Thymus (tissue), 11 donors: Measurements from ENCODE around the gene L1CAM. TPM values are rescaled to one million over a fixed set of nuclear protein-coding genes. Genes with fewer than 3 reads are reported as not detected.

Source experiments
- DNase-seq, 9 donors: peaks; one replicate each; pipeline ENCODE4 v3.0.0-alpha.2; 2013; ENCODE audit warnings: low spot score in 9 of 9, low read depth in 6 of 9, missing footprints in 1 of 9
- H3K27ac ChIP-seq, 2 donors: one replicate each; pipeline ENCODE4 v1.5.1; 2013; ENCODE audit warnings: control low read depth in 1 of 2, low read depth in 1 of 2, low read length in 1 of 2, mild to moderate bottlenecking in 1 of 2, moderate library complexity in 1 of 2
- H3K27me3 ChIP-seq, 2 donors: one replicate each; pipeline ENCODE4 v1.5.1; 2013; ENCODE audit warnings: low read length in 1 of 2; ENCODE audit not compliant: control insufficient read depth in 2 of 2, insufficient read depth in 1 of 2
- H3K36me3 ChIP-seq, 2 donors: one replicate each; pipeline ENCODE4 v1.5.1; 2013; ENCODE audit warnings: low read length in 1 of 2, mild to moderate bottlenecking in 1 of 2, moderate library complexity in 1 of 2; ENCODE audit not compliant: control insufficient read depth in 2 of 2, insufficient read depth in 2 of 2
- H3K4me1 ChIP-seq, 2 donors: one replicate each; pipeline ENCODE4 v1.5.1; 2013; ENCODE audit warnings: low read length in 2 of 2; ENCODE audit not compliant: control insufficient read depth in 2 of 2, insufficient read depth in 2 of 2
- H3K4me3 ChIP-seq, 2 donors: one replicate each; pipeline ENCODE4 v1.5.1; 2013; ENCODE audit warnings: low read length in 2 of 2, control low read depth in 1 of 2, mild to moderate bottlenecking in 1 of 2
- H3K9me3 ChIP-seq, 2 donors: one replicate each; pipeline ENCODE4 v1.5.1; 2013; ENCODE audit warnings: low read length in 1 of 2, mild to moderate bottlenecking in 1 of 2; ENCODE audit not compliant: control insufficient read depth in 2 of 2, insufficient read depth in 1 of 2
- WGBS: extraction: QIAGEN DNeasy Blood & Tissue Kit; methylation state at CpG from one replicate; pipeline ENCODE4 v1.1.7; 2013; 5-methylcytosine and 5-hydroxymethylcytosine counted together
- polyA plus RNA-seq: library from polyadenylated mRNA; stranded (reverse); fragments of 200-250 nt; gene quantifications from one replicate; pipeline ENCODE4 v1.2.3, GENCODE V29; 2013
- total RNA-seq: library from RNA; stranded (reverse); fragments of 120-200 nt; gene quantifications from one replicate; pipeline ENCODE4 v1.2.4, GENCODE V29; 2013
- donor health status: healthy.

L1CAM gene
- total and polyA plus RNA-seq, 2 donors, result 0.28 to 0.64 TPM

DNA sequence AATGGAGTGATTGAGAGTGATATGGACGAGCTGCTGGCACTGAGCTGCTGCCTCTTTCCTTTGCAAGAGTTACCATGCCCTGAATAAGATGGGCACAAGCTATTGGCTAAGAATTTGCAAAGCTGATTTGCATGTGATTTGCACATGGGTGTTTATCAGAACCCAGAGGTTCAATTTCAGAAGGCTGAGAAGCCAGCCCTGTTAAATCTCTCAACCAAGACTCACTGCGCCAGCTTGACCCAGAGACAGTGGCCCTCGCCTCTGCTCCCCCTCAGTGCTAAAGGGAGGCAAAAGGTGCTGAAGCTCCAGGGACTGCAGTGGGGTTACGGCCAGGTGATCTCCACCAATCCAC is 39.4 kb upstream of the L1CAM start:
- DNase-seq, result peak in 1 of 9 donors; percentile 55
- peaks cover 3 to 78% of the 10 kb centered on the region in 2 donors for H3K4me1 ChIP-seq

DNA sequence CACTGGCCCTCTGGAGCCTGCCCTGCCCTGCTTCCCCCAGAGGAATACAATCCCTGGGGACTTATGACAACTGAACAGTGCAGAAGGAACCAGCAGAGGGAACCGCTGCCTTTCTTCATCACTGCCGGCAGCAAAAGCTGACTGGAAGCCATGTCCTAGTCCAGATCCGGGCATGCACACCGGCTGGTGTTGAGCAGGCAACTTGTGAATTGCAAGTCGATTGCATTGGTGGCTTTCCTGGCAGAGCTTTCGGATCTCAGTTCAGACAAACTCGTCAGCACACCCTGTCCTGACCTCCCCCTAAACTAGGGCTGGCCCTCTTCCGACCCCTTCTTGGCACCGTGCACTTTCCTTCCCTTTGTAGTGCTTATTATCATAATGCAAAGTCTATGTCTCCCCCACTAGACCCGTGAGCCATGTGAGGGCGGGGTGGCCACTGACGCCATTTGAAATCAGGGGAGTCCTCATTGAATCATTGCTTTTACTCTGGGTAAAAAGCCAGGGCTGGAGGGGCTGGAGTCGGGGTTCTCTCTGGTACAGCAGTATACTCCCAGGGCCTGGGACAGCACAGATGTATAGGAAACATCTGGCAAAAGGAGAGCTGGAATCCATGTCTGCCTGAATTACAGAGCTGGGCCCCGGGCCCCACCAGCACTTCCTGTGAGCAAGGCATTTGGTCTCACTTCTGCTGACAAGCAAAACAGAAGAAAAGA is 38.3 kb upstream of the L1CAM start:
- Histone ChIP-seq H3K27ac (peak overlapping the region; percentile 89 to 91), H3K4me3 (peak overlapping the region; percentile 61 to 81)
- WGBS, result 2% methylated on average over 14 of the region's 14 CpGs

More for the DNA sequence above, 39.4 kb upstream of the L1CAM start:
- peaks cover 0 to 28% of the 10 kb centered on the region in 2 donors for H3K27me3 ChIP-seq
- H3K27ac ChIP-seq, result peak overlapping the region; percentile 91 to 93
- peaks cover 11 to 22% of the 10 kb centered on the region in 2 donors for H3K36me3 ChIP-seq
- H3K9me3 ChIP-seq, result peaks cover 0 to 7% of the 10 kb centered on the region in 2 donors
- peak overlapping the region; percentile 61 to 81 for H3K4me3 ChIP-seq
- 6% methylated on average over 4 of the region's 4 CpGs for WGBS

DNA sequence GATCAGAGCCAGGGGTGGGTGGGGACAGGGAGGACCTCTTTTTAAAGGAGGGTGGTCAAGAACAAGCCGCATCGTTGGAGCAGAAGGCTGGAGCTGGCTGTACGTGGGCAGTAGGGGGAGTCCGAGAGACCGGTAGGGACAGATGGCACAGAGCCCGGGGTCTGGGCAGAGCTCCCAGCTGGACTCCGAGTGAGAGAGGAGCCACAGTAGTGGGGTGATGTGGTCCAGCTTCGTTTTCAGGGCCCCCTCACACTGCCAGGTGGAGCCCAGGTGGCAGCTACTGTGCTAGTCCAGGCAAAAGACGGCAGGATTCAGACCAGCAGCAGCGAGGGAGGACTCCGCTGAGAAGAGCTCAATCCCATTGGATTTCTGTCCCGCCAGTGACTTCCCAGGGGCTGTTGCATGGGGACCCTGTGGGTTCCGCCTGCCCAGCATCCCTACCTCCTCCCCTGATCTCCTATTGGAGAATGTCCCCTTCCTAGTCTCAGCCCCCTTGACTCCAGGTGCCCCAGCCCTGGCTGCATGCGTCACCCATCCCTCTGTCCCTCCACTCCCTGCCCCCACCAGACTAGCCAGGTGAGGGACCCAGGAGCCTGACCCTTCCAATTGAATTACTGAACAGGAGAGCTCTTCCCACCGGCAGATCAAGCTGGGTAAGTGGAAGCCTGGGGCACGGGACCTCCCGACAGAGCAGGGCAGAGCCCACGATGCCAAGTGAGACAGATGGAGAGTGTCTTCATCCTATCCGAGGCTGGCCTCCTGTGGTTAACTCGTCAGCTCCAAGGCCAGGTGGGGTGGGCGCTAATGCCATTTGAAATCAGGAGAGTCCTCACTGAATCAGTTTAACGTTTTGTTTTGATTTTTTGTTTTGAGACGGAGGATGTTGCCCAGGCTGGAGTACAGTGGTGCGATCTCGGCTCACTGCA is 37.2 kb upstream of the L1CAM start:
- no peak for DNase-seq
- peaks cover 0 to 7% of the 10 kb centered on the region in 2 donors for H3K9me3 ChIP-seq
- WGBS, result 56% methylated on average over 25 of the region's 25 CpGs
- H3K4me3 ChIP-seq, result no peak overlapping the region
- peaks cover 3 to 60% of the 10 kb centered on the region in 2 donors for H3K4me1 ChIP-seq
- H3K27ac ChIP-seq, result no peak overlapping the region
- peaks cover 29 to 30% of the 10 kb centered on the region in 2 donors for H3K36me3 ChIP-seq
- peaks cover 0 to 37% of the 10 kb centered on the region in 2 donors for H3K27me3 ChIP-seq

More for the DNA sequence above, 38.3 kb upstream of the L1CAM start:
- Histone ChIP-seq H3K9me3 (peaks cover 0 to 7% of the 10 kb centered on the region in 2 donors), H3K4me1 (peaks cover 3 to 69% of the 10 kb centered on the region in 2 donors), H3K27me3 (peaks cover 0 to 32% of the 10 kb centered on the region in 2 donors), H3K36me3 (peaks cover 19 to 22% of the 10 kb centered on the region in 2 donors)
- peak in 2 of 9 donors; percentile 33 to 62 for DNase-seq

DNA sequence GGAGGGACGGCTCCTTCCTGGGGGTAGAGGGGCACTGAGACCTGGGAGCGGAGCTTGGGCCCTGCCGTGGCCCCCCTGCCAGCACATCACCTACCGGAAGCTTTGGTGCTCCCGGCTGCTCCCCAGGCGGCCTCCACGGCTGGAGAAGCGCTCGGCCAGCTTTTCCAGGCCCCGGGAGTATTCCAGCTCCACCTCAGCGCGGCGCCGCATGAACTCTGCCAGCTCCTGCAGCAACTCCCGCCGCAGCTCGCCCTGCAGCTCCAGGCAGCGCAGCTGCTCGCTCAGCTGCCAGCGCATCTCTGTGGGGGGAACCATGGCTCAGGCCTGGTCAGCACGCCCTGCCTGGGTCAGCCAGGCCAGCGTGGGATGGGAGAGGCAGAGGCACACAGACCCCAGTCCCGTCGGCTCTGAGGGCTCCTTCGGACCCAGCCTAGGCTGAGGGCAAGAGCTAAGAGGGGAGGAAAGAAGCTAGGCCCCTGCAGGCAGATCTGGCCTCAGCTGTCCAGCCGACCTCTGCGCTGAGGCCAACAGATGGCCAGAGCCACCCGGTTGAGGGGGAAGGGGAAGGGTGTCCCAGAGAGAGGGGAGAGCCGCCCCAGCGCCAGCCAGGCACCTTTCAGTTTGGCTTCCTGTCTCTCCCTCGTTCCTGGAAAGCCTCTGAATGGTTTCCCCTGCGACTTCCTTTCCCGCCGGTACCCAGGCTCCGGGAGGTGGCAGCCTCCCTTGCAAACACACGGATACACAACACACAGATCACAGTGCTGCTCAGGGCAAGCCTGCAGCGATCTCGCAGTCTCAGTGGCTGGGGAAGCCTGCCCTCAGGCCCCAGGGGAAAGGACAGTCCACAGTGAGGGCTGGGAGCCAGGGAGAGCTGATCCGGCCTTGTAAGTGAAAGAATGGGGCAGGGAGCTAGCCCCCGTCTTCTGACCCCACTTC is 35.8 kb upstream of the L1CAM start:
- Histone ChIP-seq H3K4me3 (no peak overlapping the region), H3K27ac (no peak overlapping the region), H3K27me3 (peaks cover 0 to 40% of the 10 kb centered on the region in 2 donors), H3K36me3 (peaks cover 38 to 41% of the 10 kb centered on the region in 2 donors), H3K4me1 (peaks cover 3 to 50% of the 10 kb centered on the region in 2 donors), H3K9me3 (no peaks in the 10 kb centered on the region)
- DNase-seq, result no peak
- 64% methylated on average over 40 of the region's 40 CpGs for WGBS

DNA sequence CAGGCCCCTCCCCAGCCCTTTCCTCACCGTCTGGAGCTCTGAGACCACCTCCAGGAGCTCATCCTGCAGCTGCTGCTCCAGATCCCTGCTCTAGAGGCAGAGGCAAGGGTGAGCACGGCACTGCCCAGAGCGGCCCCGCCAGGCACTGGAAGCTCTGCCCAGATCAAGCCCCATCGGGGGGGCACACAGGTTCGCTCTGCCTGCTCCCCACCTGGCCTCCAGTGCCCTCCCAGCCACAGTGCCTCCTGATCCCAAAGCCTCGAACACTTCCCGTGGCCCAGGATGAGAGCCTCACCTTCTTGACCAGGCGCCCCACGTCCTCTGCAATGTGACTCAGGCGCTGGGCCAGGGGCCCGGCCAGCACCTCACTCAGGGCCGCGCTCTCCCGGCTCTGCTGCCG is 35.1 kb upstream of the L1CAM start:
- Histone ChIP-seq H3K36me3 (peaks cover 40 to 41% of the 10 kb centered on the region in 2 donors), H3K4me3 (no peak overlapping the region), H3K9me3 (no peaks in the 10 kb centered on the region), H3K27me3 (peaks cover 0 to 40% of the 10 kb centered on the region in 2 donors), H3K4me1 (peaks cover 3 to 44% of the 10 kb centered on the region in 2 donors), H3K27ac (no peak overlapping the region)
- no peak for DNase-seq
- 94% methylated on average over 16 of the region's 16 CpGs for WGBS

DNA sequence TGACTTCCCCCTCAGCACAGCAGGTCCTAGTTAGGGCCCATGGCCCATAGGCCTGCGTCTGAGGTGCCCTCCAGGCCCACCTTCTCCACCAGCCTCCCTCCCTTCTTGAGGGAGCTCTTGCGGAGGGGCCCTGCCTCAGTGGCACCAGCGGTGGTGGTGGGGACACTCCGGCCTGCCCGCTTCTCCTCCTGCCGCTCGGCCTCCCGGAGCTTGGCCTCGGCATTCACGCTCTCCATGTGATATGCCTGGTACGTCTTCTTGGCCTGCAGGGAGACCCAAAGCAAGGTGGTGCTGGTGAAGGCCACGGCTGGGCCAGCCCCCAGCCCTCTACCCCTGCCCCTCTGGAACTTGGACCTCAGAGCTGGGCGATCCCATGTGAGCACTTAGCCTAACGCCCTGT is 34.6 kb upstream of the L1CAM start:
- 98% methylated on average over 14 of the region's 14 CpGs for WGBS
- DNase-seq, result no peak
- peaks cover 3 to 44% of the 10 kb centered on the region in 2 donors for H3K4me1 ChIP-seq
- peaks cover 0 to 37% of the 10 kb centered on the region in 2 donors for H3K27me3 ChIP-seq
- no peak overlapping the region for H3K27ac ChIP-seq
- no peak overlapping the region for H3K4me3 ChIP-seq
- peaks cover 41 to 45% of the 10 kb centered on the region in 2 donors for H3K36me3 ChIP-seq
- no peaks in the 10 kb centered on the region for H3K9me3 ChIP-seq

DNA sequence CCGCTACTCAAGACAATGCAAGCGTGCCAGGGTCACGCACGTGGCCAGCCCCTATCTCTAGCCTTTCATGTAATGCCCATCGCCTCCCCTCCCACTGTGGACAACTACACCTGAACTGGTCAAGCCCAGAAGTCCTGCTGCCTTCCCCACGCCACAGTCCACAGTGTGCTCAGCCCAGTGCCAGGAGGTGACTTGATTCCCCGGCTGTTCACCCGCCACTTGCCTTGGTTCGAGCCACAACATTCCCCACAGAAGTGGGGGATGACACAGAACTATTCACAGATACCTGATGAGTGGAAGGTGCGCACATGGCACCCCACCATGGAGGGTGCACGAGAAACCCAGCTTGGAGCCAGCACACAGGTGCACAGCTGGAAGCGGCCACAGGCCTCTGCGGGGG is 33.3 kb upstream of the L1CAM start:
- H3K4me1 ChIP-seq, result peaks cover 3 to 32% of the 10 kb centered on the region in 2 donors
- peaks cover 0 to 34% of the 10 kb centered on the region in 2 donors for H3K27me3 ChIP-seq
- WGBS, result 98% methylated on average over 13 of the region's 13 CpGs
- no peak for DNase-seq
- H3K27ac ChIP-seq, result no peak overlapping the region
- no peaks in the 10 kb centered on the region for H3K9me3 ChIP-seq
- peaks cover 41 to 45% of the 10 kb centered on the region in 2 donors for H3K36me3 ChIP-seq
- no peak overlapping the region for H3K4me3 ChIP-seq

DNA sequence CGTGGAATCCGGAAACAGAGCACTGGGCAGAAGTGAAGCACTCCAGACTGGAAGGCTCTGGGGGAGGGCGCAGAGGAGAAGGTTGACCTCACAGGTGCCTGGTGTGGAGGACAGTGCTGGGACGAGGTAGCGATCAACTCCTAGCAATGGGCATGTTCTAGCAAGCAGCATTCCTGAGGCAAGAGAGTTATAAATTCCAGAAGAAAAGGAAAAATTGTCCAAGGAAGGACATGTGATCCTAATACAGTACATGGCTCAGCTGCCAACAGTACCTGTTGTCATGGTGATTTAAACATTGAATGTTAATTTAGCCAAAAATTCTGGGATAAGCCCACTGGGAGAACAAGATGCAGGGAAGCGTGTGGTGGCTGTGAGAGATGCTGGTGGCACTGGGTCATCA is 31.9 kb upstream of the L1CAM start:
- Histone ChIP-seq H3K9me3 (no peaks in the 10 kb centered on the region), H3K4me1 (peaks cover 3 to 19% of the 10 kb centered on the region in 2 donors), H3K4me3 (no peak overlapping the region), H3K27me3 (peaks cover 0 to 35% of the 10 kb centered on the region in 2 donors), H3K36me3 (peaks cover 51 to 59% of the 10 kb centered on the region in 2 donors), H3K27ac (no peak overlapping the region)
- no peak for DNase-seq
- 95% methylated on average over 6 of the region's 6 CpGs for WGBS
